Measurements from ENCODE around the gene GALNT17.
"Not testable (repeated sequence)": the region's sequence is repeated elsewhere in the genome, so short reads cannot be mapped to it uniquely, and the experiment has no call there.

Gene GALNT17

DNA sequence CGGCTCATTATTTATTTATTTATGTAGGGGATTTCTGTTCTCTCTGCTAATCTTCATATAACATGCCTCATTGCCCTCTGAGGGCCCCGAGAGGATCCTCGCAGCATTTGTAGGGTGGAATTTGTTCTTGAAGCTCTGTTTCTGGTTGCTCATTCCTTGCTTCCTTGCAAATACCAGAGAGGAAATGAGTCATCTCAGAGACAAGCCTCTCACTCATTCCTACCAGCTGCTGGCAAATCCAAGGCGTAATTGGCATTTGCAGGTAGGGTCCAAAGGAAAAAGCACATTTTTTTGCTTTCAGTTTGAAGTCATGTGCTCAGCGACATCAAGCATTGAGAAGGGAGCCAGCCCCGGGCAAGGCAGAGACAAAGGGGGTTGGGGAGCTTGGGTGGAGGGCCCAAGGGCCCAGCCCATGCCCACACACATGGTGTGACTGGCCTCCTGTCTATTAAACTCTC lies 501.6 kb downstream of the GALNT17 start:
- DNase-seq (ENCODE audit: low read depth) = no peak

DNA sequence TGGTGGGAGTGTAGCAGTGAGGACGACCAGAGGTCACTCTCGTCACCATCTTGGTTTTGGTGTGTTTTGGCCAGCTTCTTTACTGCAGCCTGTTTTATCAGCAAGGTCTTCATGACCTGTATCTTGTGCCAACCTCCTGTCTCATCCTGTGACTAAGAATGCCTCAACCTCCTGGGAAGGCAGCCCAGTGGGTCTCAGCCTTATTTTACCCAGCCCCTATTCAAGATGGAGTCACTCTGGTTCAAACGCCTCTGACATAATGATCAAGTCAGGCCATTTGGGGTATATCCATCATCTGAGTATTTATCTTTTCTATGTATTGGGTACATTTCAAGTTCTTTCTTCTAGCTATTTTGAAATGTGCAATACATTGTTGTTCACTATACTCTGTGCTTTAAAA lies 503.9 kb downstream of the GALNT17 start:
- not testable (repeated sequence) for DNase-seq (ENCODE audit: low read depth)

DNA sequence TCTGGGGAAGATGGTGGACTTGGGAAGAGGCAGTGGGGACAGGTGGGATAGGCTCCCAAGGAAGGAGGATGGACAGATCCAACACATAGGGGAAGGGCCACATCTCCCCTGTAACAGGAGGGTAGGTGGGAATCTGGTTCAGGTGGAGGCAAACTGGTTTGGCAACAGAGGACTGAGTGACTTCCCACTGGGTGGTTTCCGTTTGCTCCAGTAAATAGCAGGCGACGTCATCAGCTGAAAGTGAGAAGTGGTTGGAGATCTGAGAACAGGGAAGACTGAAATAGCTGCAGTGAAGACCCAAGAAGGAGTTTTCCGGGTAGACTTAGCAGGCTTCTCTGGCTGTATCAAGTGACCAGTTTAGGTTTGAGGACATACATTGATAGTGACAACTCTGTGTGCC lies 504.4 kb downstream of the GALNT17 start:
- DNase-seq (ENCODE audit: low read depth) = no peak

DNA sequence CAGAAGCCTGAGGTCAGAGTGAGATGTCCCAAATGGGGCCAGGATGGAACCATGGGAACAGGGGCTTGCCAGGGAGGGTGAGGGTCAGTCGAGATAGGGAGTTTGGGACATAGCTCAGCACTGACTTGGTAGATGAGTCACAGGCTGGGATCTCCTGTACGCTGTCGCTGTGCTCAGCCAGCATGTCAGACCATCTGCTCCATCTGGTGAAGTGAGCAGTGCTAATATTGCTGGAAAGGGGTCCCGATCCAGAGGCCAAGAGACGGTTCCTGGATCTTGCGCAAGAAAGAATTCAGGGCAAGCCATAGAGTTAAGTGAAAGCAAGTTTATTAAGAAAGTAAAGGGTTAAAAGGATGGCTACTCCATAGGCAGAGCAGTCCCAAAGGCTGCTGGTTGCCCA lies 505.6 kb downstream of the GALNT17 start:
- no peak for DNase-seq (ENCODE audit: low read depth)

DNA sequence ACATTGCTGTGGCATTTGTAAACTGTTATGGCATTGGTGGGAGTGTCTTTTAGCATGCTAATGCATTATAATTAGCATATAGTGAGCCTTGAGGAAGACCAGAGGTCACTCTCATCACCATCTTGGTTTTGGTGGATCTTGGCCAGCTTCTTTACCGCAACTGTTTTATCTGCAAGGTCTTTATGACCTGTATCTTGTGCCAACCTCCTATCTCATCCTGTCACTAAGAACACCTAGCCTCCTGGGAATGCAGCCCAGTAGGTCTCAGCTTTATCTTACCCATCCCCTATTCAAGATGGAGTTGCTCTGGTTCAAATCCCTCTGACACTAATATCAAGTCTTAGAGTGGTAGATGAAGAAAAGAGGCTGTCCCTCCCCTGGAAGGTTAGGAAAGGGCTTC lies 506.2 kb downstream of the GALNT17 start:
- no peak for DNase-seq (ENCODE audit: low read depth)

DNA sequence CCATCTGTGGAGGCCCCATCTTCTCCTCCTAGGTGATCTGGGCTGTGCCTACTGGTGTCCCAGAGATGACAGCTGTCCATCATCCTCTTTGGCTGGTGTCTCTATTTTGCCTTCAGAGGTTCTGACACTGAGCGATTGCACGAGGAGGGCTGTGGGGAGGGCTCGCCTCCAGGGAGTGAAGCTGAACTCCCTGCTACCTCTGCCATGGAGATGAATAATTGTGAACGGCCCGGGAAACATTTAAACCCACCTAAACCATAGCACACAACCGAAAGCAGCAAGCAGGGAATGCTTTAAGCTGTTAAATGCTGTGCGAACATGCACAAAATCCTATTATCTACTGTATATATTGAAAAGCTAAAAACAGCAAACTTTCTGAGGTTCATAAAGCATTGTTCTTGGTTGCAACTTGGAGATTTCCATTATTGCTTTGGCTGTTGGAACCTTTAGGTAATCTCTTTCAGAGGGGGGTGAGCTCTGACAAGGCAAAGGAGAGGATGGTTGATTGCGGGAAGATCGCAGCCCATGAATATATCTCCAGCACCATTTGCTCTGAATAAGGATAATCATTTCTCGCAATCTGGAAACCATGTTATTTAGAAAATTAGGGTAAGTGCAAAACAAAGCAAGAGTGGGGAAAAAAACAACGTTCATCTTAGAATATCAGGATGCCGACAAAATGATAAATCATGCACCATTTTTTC lies 507.6 kb downstream of the GALNT17 start:
- no peak for DNase-seq (ENCODE audit: low read depth)

DNA sequence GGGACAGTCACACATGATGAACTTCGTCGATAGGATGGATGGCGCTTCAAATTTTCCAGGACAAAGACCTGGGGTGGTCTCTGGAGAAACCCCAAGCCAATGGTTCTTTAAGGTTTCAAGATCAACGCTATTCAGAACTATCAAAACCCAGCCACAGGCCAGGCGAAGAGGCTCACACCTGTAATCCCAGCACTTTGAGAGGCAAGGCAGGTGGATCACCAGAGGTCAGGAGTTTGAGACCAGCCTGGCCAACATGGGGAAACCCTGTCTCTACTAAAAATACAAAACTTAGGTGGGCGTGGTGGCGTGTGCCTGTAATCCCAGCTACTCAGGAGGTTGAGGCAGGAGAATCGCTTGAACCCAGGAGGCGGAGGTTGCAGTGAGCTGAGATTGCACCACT lies 511.1 kb downstream of the GALNT17 start:
- not testable (repeated sequence) for DNase-seq (ENCODE audit: low read depth)

DNA sequence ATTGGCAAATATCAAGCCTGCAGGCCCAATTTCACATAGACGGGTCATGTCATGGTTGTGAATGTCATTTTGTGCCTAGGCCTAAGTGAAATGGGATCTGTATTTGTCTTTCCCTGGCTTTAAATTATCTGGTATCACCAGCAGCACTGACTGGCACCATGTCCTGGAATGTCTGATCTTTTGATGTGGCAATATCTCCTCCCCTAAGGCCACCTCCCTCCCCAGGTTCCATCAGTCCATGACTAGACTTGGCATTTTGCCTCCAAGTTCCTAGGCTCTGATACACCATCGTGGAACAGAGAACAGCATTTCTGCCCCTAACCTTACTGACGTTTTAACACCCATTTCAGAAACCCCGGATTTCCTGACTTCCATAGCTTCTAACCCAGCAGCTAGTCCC lies 513.9 kb downstream of the GALNT17 start:
- no peak for DNase-seq (ENCODE audit: low read depth)

DNA sequence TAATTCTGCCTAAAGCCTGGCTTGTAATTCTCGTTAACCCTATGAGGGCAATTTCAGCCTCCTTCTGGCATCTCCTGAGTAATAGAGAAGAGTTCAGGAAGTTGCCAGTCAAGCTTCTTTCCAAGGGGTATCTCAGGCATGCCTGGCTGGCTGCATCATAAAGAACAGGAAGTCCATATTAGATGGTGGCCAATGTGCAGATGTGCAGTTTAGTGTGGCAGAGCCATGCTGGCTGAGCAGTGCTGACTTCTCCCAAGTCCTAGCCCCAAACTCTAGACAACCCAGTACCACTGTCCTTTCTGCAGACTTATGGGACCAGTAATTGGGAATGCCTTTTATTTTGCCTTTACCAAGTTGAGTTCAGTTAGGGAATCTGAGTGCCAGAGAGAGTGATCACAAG lies 517.9 kb downstream of the GALNT17 start:
- no peak for DNase-seq (ENCODE audit: low read depth)

DNA sequence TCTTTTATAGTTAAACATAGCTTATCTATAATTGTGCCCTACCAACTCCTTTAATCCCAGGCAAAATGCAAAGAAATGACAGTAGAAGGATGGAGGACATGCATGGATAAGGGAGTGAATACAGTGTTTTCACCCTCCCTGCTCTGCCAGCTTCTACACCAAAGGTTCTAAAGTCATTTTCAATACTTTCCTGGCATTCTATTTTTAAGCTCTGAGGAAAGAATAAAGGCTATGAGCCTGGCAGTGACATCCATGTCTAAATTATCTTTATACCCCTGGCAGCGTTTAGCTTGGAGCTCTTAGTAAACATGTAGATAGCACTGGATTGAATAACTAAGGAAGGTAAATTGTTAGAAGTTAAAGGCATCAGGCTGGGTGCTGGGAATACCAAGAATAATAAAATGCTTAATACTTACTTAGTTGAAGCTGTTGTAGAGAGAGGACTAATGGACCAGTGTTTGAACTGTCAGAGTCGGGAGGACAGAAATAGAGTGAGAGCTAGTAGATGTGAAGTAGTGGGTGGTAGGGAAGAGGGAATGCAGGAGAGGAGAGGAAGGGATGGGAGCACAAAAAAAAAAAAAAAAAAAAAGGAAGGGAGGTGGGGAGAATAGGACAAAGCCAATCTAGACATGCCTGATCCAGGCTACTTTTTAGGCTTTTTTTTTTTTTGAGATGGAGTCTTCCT lies 518.9 kb downstream of the GALNT17 start:
- DNase-seq (ENCODE audit: low read depth) = no peak

DNA sequence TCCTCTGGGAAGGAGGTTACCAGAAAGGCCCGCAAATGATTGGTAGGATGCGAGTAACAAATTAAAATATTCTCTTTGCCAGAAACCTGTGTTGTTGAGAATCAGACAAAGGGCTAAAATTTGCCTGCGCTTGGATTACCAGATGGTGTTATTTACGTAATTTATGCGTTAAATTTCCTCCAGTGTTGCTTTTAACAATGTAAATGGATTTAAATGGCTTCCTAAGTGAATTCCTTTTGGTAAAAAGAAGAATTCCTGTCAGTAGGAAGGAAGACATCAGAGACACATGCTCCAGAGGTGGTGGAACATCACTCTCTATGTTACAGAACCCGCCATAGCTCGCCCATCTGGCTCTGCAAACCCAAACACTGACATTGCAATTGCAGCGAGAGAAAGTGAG lies 520.6 kb downstream of the GALNT17 start:
- no peak for DNase-seq (ENCODE audit: low read depth)

DNA sequence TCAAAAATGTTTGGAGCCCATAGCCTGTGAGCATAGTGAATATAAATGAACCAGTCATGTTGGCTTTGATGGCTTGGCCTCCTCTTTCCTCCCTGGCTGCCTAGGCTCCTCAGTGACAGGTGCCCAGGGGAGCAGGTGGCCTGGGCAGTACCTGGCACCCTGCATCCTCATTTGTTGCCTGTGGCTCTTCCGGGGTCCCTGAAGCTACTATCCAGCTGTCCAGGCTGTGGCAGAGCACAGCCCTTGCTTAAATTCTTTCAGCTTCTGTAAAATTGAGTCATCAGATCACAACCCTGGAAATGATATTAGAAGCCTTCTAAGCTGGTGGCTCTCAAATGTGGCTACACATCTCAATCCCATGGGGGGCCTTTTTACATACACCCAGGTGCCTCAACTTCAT lies 525.4 kb downstream of the GALNT17 start:
- no peak for DNase-seq (ENCODE audit: low read depth)

DNA sequence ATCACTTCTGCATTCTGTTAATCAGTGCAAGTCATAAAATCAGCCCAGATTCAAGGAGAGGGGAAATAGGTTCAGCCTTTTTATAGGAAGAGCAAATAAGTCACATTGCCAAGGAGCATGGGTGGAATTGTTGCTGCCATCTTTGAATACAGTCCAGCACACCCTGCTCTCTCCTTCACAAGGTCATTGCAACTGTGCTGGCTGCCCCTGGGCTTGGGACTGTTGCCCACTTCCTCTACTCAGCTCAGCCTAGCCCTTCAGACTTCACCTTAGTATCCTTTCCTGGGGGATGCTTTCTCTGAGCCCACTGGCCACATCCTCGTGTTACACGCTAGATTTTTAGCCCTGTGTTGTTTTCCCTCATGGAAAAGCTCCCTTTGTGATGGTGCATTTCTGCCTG lies 527.7 kb downstream of the GALNT17 start:
- DNase-seq (ENCODE audit: low read depth) = no peak

DNA sequence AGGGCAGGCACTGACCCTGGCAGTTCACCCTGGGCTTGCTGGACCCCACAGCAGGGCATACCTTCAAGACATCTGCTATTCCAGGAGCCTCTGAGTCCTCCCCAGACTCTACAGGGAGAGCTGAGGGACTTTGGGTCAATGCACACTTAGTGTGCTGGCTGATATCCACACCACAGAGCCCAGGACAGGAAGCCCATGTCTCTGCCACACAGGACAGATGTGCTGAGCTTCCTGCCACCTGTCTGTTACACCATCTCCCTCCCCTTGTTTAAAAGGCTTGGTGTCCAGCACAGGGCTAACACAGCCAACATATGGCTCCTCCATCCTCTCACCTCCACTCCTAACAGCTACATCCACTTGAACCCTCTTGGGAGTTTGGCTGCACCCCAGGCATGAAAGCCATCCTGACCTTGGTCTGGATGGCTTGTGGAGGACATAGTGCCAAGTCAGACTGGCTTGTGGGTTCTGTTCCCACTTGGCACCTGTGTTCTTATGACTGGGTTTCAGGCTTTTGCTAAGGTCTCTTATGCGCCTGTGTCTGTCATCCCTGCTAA lies 529.8 kb downstream of the GALNT17 start:
- DNase-seq (ENCODE audit: low read depth) = no peak

DNA sequence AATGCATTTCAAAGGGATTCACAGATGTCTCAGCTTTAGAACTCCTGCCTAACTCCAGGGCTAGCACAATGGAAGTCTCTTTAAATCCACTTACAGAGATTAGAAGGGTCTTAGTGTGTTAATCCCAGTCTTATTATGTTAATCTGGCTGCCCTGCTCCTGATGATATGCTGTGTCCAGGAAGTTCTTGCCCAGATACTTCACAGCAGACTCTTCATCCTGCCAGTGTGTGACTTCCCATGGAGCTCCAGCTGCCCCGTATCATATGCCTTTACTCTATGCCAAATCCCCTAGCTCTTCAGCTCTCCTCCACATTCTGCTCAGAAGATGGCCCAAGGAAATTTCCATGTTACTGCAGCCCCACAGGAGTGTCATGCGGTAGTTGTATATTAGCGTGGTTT lies 533.8 kb downstream of the GALNT17 start:
- no peak for DNase-seq (ENCODE audit: low read depth)

DNA sequence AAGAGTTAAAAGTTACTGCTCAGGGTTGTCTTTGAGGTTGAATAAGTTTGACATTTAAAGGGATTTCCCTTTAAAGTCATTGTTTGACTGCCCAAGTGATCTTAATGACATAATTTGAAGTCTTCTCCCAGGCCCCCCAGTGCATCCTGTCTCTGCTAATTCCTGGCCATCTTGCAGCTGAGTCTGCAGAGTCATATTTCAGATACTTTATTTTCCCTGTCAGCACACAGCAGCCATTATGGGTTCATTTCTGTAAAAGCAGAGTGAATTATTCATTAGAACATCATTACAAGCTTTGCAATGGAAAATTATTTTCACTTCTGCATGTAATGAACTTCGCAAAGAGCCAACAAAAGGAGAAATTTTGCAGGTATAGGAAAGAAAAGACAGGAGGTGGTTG lies 536.6 kb downstream of the GALNT17 start:
- no peak for DNase-seq (ENCODE audit: low read depth)

DNA sequence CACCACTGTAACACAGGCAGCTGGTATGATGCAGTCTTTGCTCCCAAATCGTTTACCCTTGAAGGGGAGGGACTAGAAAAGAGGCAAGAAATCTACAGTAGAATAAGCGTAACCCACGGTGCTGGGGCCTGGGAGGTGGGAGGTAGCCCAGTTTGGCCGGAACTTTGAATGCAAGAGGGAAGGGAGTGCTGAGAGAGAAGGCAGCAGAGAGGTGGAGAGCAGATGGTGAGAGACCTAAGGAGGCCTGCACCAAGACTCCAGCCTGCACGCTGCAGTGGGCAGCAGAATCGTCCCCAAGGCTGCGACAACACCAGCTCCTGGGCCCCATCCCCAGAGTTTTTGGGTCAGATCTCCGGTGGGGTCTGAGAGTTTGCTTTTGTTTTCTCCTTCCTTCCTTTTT lies 547.5 kb downstream of the GALNT17 start:
- no peak for DNase-seq (ENCODE audit: low read depth)

DNA sequence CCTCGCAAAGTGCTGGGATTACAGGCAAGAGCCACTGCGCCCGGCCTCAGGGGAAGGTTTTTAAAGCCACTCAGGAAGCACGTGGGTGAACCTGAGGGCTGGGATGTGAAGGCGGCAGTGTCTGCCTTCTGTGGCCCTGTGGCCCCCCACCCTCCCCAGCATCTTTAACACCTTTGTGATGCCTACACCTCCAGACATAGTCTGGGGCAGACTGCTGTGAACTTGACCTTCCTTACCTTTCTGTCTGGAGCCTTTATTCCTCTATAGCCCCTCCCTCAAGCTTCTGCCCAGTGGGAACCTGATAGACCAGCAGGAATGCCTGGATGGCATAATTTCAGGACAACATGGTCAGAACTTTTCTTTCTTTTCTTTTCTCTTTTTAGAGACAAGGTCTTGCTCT lies 550.2 kb downstream of the GALNT17 start:
- no peak for DNase-seq (ENCODE audit: low read depth)

DNA sequence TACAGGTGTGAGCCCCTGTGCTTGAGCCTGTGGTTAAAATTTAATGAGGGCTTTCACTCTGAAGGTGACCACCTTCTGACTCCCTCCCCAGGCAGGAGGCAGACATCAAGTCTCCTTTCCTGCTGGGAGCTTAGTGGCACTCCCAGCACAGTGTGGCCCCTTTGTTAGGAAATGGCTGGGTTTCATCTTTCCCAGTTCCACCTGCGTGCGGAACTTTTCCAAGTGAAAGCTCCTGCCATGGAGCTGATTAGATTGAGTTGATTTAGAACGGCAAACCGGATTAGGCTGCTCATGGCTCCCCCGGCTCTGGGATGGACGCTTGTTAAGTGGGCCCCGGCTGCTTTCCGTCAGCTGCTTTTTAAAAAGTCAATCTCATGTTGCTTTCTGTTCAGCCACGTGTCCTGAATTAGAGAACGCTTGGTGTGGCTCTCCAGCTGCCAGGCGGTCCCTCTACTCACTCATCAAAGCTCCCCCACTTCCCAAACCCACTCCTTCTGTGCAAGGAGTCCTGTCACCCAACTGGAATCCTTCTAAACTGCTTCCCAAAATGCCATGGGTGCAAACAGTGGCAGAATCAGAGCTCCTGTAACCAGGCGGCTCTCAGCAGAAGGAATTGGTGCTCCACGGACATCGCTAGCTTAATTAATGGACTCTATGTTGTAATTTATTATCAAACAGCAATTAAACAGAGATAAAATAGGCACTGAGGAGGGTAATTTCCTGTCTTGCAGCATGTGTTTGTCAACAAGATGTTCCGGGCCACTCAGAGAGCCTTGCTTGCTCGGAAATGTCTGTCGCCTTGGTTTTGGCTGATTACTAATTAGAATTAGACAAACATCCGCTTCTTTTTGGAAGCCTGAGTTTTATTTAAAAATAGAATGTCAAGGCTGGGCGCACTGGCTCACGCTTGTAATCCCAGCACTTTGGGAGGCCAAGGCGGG lies 551.2 kb downstream of the GALNT17 start:
- no peak for DNase-seq (ENCODE audit: low read depth)

DNA sequence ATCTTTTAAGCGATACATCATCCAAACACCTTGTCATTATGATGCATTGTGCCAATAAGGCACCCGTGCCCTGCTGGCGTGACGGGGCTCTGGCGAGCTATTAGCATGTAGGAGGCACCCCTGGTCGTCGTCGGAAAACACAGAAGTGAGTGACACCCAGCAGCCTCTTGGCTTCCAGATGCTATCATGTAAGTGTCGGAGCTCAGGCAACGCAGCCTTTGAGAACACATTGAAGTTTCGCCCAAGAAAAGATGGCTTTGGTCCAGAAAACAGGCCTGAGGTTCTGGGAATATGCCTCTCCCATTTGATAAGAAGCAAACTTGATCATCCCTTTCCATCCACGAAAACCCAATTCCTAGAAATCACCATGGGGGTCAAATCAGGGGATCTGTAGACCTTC lies 555.3 kb downstream of the GALNT17 start:
- no peak for DNase-seq (ENCODE audit: low read depth)

DNA sequence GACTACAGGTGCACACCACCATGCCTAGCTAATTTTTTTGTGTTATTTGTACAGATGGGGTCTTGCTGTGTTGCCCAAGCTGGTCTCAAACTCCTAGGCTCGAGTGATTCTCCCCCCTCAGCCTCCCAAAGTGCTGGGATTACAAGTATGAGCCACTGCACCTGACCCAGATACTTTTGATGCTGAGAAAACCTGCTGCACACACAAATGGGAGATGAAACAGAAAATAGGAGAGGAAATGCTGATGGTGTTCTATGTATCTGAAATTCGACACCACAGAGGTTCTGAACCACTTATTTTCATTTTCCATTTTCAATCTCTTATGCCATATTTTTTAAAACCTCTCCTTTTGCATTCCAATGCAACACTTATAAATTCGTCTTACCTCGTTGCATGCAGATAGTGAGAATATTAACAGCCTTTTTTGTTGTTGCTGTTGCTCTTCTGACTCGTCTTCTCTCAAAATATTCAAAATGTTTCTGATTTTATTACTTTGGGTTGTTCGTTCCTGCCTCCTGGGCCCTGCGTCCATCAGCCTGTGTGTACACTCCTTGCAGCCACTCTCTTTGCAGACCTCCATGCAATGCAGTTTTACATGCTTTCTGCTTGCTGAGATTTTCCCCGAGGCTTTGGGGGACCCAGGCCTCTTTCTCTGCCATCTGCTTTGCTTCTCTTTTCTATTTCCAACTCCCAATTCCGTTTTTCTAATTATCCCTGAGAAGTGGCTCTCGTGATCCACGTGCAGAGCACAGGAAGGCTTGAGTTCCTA lies 556.1 kb downstream of the GALNT17 start:
- no peak for DNase-seq (ENCODE audit: low read depth)

DNA sequence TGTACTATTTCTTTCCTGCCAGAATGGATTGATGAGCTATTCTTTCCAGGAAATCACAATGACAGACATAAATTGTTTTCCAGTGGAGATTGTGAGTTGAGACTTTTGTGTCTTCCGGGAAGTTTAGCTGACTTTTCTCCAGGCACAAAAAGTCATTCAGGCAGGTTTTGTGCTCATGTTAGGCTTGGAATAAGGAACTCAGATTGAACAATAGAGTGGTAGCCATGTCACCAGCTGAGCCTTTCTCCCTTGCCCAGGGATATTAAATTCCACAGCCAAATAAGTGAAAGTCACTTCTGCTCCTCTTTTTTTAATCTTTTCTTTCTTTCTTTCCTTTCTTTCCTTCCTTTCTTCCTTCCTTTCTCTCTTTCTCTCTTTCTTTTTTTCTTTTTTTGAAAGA lies 559.6 kb downstream of the GALNT17 start:
- DNase-seq (ENCODE audit: low read depth) = no peak

All from activated gamma-delta T cell treated with anti-CD3 and anti-CD28 coated beads, Interleukin-2, amount 50 U/mL, for 16 hours (primary cell).